DND-41 (cell line): Measurements from ENCODE around the gene RSPH4A.

Source experiments
- ATAC-seq: fragments of 200-7000 bp; cut with Tn5 transposase; 3 replicates; pipeline ENCODE4 v1.9.1; 2021; ENCODE audit warnings: low read depth; ENCODE audit not compliant: insufficient read depth
- DNase-seq: peaks from one replicate; pipeline ENCODE4 v3.0.0-alpha.2; 2020
- H2AFZ ChIP-seq: 2 replicates; pipeline ENCODE4 v1.6.0; 2012; ENCODE audit warnings: low read depth, low read length
- H3K27ac ChIP-seq: 2 replicates; pipeline ENCODE4 v1.5.1; 2012; ENCODE audit warnings: low read length, inconsistent platforms
- H3K27me3 ChIP-seq: fragments of 200-600 bp; sonication (generic); 2 replicates; pipeline ENCODE4 v1.6.0; 2012; ENCODE audit warnings: low read length, mild to moderate bottlenecking, inconsistent platforms; ENCODE audit not compliant: insufficient read depth, poor library complexity
- H3K36me3 ChIP-seq: 2 replicates; pipeline ENCODE4 v1.5.1; 2012; ENCODE audit warnings: low read length, inconsistent platforms; ENCODE audit not compliant: insufficient read depth
- H3K4me1 ChIP-seq: 2 replicates; pipeline ENCODE4 v1.5.1; 2012; ENCODE audit warnings: mild to moderate bottlenecking, low read length; ENCODE audit not compliant: insufficient read depth
- H3K4me2 ChIP-seq: 2 replicates; pipeline ENCODE4 v1.6.0; 2012; ENCODE audit warnings: mild to moderate bottlenecking, moderate library complexity, low read length, inconsistent platforms; ENCODE audit not compliant: insufficient read depth
- H3K4me3 ChIP-seq, 2 experiments: fragments of 200-600 bp in 1 of 2; shearing (Covaris generic) in 1 of 2; 2 replicates each; pipeline ENCODE4 v1.5.1; 2012 to 2016; ENCODE audit warnings: inconsistent platforms in 2 of 2, low read length in 2 of 2, mild to moderate bottlenecking in 2 of 2, low read depth in 1 of 2, moderate library complexity in 1 of 2
- H3K79me2 ChIP-seq: 2 replicates; pipeline ENCODE4 v1.6.0; 2012; ENCODE audit warnings: low read length, inconsistent platforms; ENCODE audit not compliant: insufficient read depth
- H3K9ac ChIP-seq: 2 replicates; pipeline ENCODE4 v1.6.0; 2012; ENCODE audit warnings: low read depth, mild to moderate bottlenecking, inconsistent platforms, low read length, moderate library complexity
- H3K9me3 ChIP-seq: 2 replicates; pipeline ENCODE4 v1.5.1; 2012; ENCODE audit warnings: low read length, moderate library complexity, mild to moderate bottlenecking, inconsistent platforms; ENCODE audit not compliant: insufficient read depth, severe bottlenecking
- H4K20me1 ChIP-seq: 2 replicates; pipeline ENCODE4 v1.6.0; 2012; ENCODE audit warnings: low read length; ENCODE audit not compliant: insufficient read depth
- CTCF ChIP-seq: IDR thresholded peaks from 2 replicates; pipeline ENCODE4 v1.5.1; 2012; ENCODE audit warnings: borderline replicate concordance, low read length, moderate library complexity, mild to moderate bottlenecking; ENCODE audit not compliant: poor library complexity, severe bottlenecking; ENCODE audit errors: extremely low read depth
- EZH2 ChIP-seq: IDR thresholded peaks from 3 replicates; pipeline ENCODE4 v1.6.1; 2012; ENCODE audit warnings: borderline replicate concordance, low read depth, mild to moderate bottlenecking, moderate library complexity, low read length, inconsistent platforms; ENCODE audit not compliant: severe bottlenecking

Gene RSPH4A

DNA sequence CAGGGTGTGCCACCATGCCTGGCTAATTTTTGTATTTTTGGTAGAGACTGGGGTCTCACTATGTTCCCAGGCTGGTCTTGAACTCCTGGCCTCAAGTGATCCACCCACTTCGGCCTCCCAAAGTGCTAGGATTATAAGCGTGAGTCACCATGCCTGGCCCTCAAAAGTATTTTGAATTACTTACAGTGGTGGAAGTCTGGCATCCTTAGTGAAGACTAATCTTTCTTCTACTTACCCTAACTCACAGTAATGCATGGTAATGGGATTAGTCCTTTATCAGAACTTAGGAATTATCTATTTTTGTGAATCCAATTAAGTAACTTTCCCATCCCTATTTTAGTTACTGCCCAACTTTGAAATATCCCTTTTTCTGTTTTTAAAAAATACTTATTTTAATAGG is 41.1 kb upstream of the RSPH4A start:
- H3K27me3 ChIP-seq: no peaks in the 10 kb centered on the region
- no peaks in the 10 kb centered on the region for H3K9me3 ChIP-seq
- no peak overlapping the region for H3K4me2 ChIP-seq
- H3K4me3 ChIP-seq: no peak overlapping the region
- H3K4me1 ChIP-seq: peaks cover 23% of the 10 kb centered on the region
- peaks cover 29% of the 10 kb centered on the region; the same call in 1 of the 2 replicates for H4K20me1 ChIP-seq
- H3K79me2 ChIP-seq: peaks cover 97% of the 10 kb centered on the region
- H3K9ac ChIP-seq: no peak overlapping the region
- ATAC-seq: no peak
- no peak for DNase-seq
- peaks cover 47% of the 10 kb centered on the region; the same call in 1 of the 2 replicates for H3K36me3 ChIP-seq
- H2AFZ ChIP-seq: no peak overlapping the region
- TF ChIP-seq CTCF (no peak), EZH2 (no peak)
- H3K27ac ChIP-seq: no peak overlapping the region

GRCh38 chr6:116577486-116577885 is 38.8 kb upstream of the RSPH4A start:
- H3K4me2 ChIP-seq: no peak overlapping the region
- no peaks in the 10 kb centered on the region for H3K27me3 ChIP-seq
- DNase-seq (no peak), ATAC-seq (no peak)
- H3K36me3 ChIP-seq: peaks cover 60% of the 10 kb centered on the region
- no peak overlapping the region for H3K9ac ChIP-seq
- H4K20me1 ChIP-seq: peaks cover 27% of the 10 kb centered on the region; the same call in 1 of the 2 replicates
- H3K79me2 ChIP-seq: peaks cover 93% of the 10 kb centered on the region
- no peak overlapping the region for H3K27ac ChIP-seq
- no peak overlapping the region for H3K4me3 ChIP-seq
- peaks cover 17% of the 10 kb centered on the region for H3K4me1 ChIP-seq
- TF ChIP-seq CTCF: no peak
- TF ChIP-seq EZH2: no peak
- H2AFZ ChIP-seq: no peak overlapping the region
- no peaks in the 10 kb centered on the region for H3K9me3 ChIP-seq

- TF ChIP-seq EZH2 (no peak), CTCF (no peak)
- Histone ChIP-seq H3K27ac (no peak overlapping the region), H3K9ac (no peak overlapping the region), H3K27me3 (no peaks in the 10 kb centered on the region), H3K4me1 (peaks cover 8% of the 10 kb centered on the region), H4K20me1 (peaks cover 21% of the 10 kb centered on the region; the same call in 1 of the 2 replicates), H3K9me3 (no peaks in the 10 kb centered on the region), H3K4me2 (no peak overlapping the region), H3K79me2 (peaks cover 90% of the 10 kb centered on the region), H3K4me3 (no peak overlapping the region), H3K36me3 (peaks cover 66% of the 10 kb centered on the region), H2AFZ (no peak overlapping the region)
- no peak for DNase-seq
- ATAC-seq: no peak
Measured at GRCh38 chr6:116578335-116578734, 37.9 kb upstream of the RSPH4A start.

DNA sequence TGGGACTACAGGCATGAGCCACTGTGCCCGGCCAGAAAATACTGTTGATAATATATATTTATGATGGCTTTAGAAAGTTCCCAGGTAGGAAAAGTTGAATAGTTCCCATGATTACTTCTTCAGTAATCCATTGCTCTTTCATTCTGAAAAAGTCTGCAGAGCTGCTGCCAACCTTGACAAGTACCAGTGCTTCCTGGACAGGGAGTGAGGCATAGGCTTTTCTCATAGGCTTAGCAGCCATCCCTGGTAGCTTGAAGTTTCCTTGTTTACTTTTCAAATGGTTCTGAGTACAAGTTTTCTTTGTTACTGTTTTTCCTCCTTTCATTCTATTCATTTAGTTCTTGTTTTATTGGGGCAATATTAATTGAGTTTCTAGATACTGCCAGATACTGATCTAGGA is 37.1 kb upstream of the RSPH4A start:
- H3K79me2 ChIP-seq: peaks cover 82% of the 10 kb centered on the region
- ATAC-seq (no peak), DNase-seq (no peak)
- no peak overlapping the region for H2AFZ ChIP-seq
- H4K20me1 ChIP-seq: peaks cover 16% of the 10 kb centered on the region; the same call in 1 of the 2 replicates
- no peak for TF ChIP-seq EZH2
- no peak for TF ChIP-seq CTCF
- H3K4me2 ChIP-seq: no peak overlapping the region
- peaks cover 72% of the 10 kb centered on the region for H3K36me3 ChIP-seq
- no peak overlapping the region for H3K4me3 ChIP-seq
- H3K4me1 ChIP-seq: peaks cover under 1% of the 10 kb centered on the region; the same call in 1 of the 2 replicates
- no peak overlapping the region for H3K27ac ChIP-seq
- no peaks in the 10 kb centered on the region for H3K27me3 ChIP-seq
- H3K9me3 ChIP-seq: no peaks in the 10 kb centered on the region
- H3K9ac ChIP-seq: no peak overlapping the region
